ENCODE results near the gene SPINK4. TPM values are rescaled to one million over a fixed set of nuclear protein-coding genes. Genes with fewer than 3 reads are reported as not detected.
A peak's percentile ranks its signal among the peaks of the same experiment; 100 is the strongest.

Gene SPINK4
- total and polyA plus RNA-seq, 7 donors, result 0.34 TPM; not detected in 6

DNA sequence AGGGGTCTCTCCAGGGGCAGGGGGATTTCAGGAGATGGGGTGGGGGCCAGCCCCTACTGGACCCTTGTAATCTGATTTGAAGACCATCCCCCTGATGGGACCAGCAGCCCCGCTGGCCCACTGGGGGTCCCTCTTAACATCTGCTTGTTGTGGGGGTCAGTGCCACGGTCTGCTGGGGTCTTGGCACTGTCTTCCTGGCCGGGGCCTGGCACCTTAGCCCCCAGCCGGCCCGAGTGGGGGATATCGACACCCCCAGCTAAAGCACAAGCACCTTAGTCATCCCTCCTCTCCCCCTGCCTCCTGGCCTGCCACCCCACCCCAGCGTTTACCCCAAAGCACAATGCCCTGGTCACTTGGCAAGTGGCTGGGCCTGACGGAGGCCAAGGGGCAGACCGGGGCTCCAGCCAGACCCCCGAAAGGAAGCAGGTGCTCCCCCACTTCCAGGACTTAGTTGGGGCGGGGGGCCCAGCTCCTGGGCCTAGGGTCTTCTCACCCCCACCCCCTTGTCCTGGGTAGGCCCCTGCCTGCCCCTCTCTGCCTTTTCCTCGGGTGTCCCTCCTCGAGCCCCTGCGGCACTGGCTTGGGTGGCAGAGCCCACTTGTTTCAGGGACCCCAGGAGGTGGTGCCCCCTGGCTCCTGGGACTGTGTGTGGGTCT is 49.0 kb downstream of the SPINK4 start:
- no peak for ATAC-seq
- peak overlapping the region; percentile 99 for H3K27ac ChIP-seq

DNA sequence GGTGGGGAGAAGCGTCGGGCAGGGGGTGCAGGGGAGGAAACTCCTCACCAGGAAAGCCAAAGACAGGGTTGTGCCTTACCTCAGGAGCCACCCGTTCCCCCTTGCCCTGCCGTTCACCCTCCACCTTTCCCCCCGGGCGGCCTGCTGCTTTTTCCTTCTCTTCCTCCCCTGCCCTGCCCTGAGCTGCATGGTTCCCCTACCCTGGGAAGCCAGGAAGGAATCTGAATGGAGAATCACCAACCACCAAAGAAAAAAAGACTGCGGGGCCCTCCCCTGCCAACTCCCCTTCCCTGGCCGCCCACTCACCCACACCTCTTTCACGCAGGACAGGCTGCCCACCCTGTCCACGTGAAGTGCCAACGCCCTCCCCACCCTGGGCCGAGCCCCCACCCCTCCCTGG is 49.5 kb downstream of the SPINK4 start:
- Histone ChIP-seq H3K4me1 (peaks cover 44% of the 10 kb centered on the region), H3K27me3 (ENCODE audit: insufficient read depth in 3 of 3, low read length in 2 of 3) (no peaks in the 10 kb centered on the region), H3K4me3 (peak overlapping the region; percentile 83), H3K9me3 (no peaks in the 10 kb centered on the region), H3K27ac (peak overlapping the region; percentile 99), H3K36me3 (ENCODE audit: insufficient read depth in 1 of 2, low read depth in 1 of 2) (peaks cover 4 to 41% of the 10 kb centered on the region in 2 donors)
- intact Hi-C loops (cut with DNase I), result loop anchor here in 1 of 2 donors (5.0 kb wide), 1 partner anchor 38 kb away; no protein-coding TSS in a partner anchor
- peak; percentile 20 to 50 for DNase-seq
- no peak for TF ChIP-seq CTCF (IDR thresholded peaks at IDR 0.05)
- ATAC-seq, result peak; percentile 4 to 29 (median 10)
- WGBS, 3 donors, result 5 to 9% (median 7%) methylated on average over 7 to 12 of the region's 12 CpGs

More for the DNA sequence above, 49.0 kb downstream of the SPINK4 start:
- H3K27me3 ChIP-seq (ENCODE audit: insufficient read depth in 3 of 3, low read length in 2 of 3), result no peaks in the 10 kb centered on the region
- no peak for TF ChIP-seq CTCF (IDR thresholded peaks at IDR 0.05)
- H3K4me3 ChIP-seq, result peak overlapping the region; percentile 83
- intact Hi-C loops (cut with DNase I), result loop anchor here in 1 of 2 donors (5.0 kb wide), 1 partner anchor 38 kb away; no protein-coding TSS in a partner anchor
- DNase-seq, result peak; percentile 19 to 63
- H3K36me3 ChIP-seq (ENCODE audit: insufficient read depth in 1 of 2, low read depth in 1 of 2), result peaks cover 4 to 41% of the 10 kb centered on the region in 2 donors
- H3K9me3 ChIP-seq, result no peaks in the 10 kb centered on the region
- H3K4me1 ChIP-seq, result peaks cover 39% of the 10 kb centered on the region
- WGBS, 3 donors, result 68 to 83% (median 75%) methylated on average over 12 to 14 of the region's 14 CpGs

GRCh38 chr9:33289936-33290246 is 49.9 kb downstream of the SPINK4 start:
- no peaks in the 10 kb centered on the region for H3K27me3 ChIP-seq (ENCODE audit: insufficient read depth in 3 of 3, low read length in 2 of 3)
- no peak for TF ChIP-seq CTCF (IDR thresholded peaks at IDR 0.05)
- ATAC-seq (peak; percentile 44 to 70 (median 51)), DNase-seq (no peak)
- peak overlapping the region; percentile 83 for H3K4me3 ChIP-seq
- H3K4me1 ChIP-seq, result peaks cover 48% of the 10 kb centered on the region
- peak overlapping the region; percentile 99 for H3K27ac ChIP-seq
- WGBS, 3 donors, result 0 to 2% (median 0%) methylated on average over 13 to 14 of the region's 14 CpGs
- intact Hi-C loops (cut with DNase I), result loop anchor here (5.0 kb wide), 2 partner anchors 37 to 182 kb away; partner anchors contain the start of gene NOL6 (in 1 of the 2)
- H3K9me3 ChIP-seq, result no peaks in the 10 kb centered on the region
- peaks cover 4 to 42% of the 10 kb centered on the region in 2 donors for H3K36me3 ChIP-seq (ENCODE audit: insufficient read depth in 1 of 2, low read depth in 1 of 2)

DNA sequence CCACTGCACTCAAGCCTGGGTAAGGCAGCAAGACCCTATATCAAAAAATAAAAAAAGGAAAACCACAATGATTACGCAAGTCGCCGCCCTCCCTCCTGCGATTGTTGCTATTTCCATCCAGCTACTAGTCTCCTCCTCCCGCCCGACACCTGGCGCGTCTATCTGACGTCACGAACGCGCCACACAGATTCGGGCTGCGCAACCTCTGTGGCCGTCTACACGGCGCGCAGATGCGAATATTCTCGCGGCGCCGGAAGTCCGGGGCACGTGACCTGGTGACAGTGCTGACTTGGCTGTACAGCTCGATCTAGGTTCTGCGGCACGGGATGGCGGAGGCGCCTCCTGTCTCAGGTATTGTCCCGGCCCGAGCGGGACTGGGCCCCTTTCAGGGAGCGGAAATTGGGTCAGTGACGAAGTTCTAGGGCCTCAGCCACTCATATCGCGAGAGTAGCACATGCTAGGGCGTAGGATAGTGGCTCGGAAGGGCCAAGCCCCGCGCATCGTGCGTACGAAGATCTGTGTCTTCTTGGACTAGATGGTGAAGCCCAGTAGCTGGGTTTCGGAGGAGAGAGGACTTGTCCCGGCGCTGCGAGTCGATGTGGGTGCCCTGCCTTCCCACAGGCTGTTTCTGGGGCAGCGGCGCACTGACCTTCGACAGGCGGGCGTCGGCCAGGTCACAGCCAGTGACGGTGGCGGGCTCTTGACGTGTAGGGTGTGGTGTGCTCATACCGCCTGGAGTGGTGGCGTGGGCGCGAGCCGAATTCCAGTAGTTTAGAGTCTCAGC is 50.5 kb downstream of the SPINK4 start, which contains the start of gene NFX1:
TSS of gene NFX1 (plus strand) at position 270 of the 784 bp plus-strand sequence. CDS start at position 327, 57 bp downstream.
- peak within 1 kb of the TSS; percentile 83 for H3K4me3 ChIP-seq
- intact Hi-C loops (cut with DNase I), result loop anchor here (5.0 kb wide), 2 partner anchors 37 to 182 kb away; partner anchors contain the start of gene NOL6 (in 1 of the 2)
- peak within 1 kb of the TSS; percentile 99 for H3K27ac ChIP-seq
- ATAC-seq (peak; percentile 88 to 92 (median 90)), DNase-seq (peak; percentile 99)
- H3K4me1 ChIP-seq, result peaks cover 54% of the 10 kb centered on the region
- 0% methylated on average over 62 to 63 of the region's 63 CpGs for WGBS, 3 donors
- peaks cover 4 to 43% of the 10 kb centered on the region in 2 donors for H3K36me3 ChIP-seq (ENCODE audit: insufficient read depth in 1 of 2, low read depth in 1 of 2)
- no peaks in the 10 kb centered on the region for H3K9me3 ChIP-seq
- no peak for TF ChIP-seq CTCF (IDR thresholded peaks at IDR 0.05)
- H3K27me3 ChIP-seq (ENCODE audit: insufficient read depth in 3 of 3, low read length in 2 of 3), result no peaks in the 10 kb centered on the region
